HK-2 (cell line): ENCODE data around the gene TRABD.

Source experiments
- DNase-seq: peaks from one replicate; pipeline ENCODE4 v3.0.0-alpha.2; 2018; ENCODE audit not compliant: unreplicated experiment

Gene TRABD

DNA sequence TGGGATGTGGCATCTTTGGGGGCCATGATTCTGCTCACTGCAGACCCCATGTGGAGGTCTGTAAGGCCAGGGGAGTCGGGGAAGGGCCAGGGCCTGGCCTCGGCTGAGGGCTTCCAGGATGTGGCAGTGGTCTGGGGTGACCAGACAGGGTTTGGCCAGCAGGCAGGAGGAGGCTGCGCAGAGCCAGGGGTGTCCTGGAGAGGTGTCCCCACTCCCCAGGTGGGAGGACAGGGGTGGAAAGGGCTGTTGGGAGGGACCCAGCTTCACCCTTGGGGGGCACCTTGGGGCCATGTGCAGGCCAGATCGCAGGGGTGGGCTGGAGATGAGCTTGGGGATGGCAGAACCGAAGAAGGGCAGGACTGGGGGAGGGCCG is 11.7 kb upstream of the TRABD start:
- DNase-seq: no peak

- DNase-seq: no peak
Observed at GRCh38 chr22:50174382-50175190, 11.1 kb upstream of the TRABD start.

GRCh38 chr22:50175191-50175461 is 10.6 kb upstream of the TRABD start:
- DNase-seq: no peak

DNA sequence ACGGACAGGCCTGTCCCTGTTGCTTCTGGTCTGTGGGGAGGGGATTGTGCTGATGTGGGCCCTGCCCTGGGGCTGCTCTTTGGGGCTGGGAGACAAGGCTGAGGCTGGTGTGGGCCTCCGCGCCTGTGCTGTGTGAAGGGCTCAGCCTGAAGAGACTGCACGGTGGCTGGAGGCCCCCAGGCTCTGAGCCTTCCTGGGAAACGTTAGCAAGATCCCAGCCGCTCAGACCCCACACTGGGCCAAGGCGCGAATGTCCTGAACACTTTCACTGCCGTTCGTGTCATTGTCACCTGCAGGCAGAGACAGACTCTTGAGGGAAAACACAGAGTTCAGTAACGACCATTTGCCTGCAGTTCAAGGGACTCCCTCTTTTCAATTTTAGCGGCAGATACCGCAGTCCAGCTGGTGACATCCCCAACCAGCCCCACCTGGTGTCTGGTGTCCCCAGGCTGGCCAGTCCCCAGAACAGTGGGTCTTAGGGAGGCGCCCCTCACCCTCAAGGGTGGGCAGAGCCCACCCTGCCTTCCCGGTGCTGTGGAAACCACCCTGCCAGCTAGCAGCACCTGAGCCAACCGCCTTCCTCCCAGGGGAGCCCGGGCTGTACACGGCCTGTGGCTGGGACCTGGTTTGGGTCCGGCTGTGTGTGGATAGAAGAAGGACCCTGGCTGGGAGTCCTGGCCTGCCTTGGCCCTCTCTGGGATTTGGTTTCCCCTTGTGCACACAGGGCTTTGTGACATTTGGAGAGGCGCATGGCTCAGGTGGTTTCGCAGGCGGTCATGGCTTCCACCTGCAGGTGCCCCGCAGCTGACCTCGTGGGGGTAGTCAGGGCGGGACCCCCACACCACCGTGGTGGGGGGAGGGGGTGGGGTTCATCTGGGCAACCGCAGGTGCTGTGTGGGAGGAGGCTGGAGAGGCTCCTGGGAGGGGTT is 9.5 kb upstream of the TRABD start:
- no peak for DNase-seq

DNA sequence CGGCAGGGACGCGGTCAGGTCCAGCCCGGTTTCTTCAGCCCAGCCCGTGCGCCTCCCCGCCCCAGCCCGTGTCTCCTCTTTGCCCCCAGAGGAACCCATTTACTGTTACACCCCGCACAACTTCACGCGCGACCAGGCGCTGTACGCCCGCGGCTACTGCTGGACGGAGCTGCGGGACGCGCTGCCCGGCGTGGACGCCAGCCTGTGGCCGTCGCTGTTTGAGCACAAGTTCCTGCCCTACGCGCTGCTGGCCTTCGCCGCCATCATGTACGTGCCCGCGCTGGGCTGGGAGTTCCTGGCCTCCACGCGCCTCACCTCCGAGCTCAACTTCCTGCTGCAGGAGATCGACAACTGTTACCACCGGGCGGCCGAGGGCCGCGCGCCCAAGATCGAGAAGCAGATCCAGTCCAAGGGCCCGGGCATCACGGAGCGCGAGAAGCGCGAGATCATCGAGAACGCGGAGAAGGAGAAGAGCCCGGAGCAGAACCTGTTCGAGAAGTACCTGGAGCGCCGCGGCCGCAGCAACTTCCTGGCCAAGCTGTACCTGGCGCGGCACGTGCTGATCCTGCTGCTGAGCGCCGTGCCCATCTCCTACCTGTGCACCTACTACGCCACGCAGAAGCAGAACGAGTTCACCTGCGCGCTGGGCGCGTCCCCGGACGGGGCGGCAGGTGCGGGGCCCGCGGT is 8.7 kb upstream of the TRABD start:
- DNase-seq: no peak

DNA sequence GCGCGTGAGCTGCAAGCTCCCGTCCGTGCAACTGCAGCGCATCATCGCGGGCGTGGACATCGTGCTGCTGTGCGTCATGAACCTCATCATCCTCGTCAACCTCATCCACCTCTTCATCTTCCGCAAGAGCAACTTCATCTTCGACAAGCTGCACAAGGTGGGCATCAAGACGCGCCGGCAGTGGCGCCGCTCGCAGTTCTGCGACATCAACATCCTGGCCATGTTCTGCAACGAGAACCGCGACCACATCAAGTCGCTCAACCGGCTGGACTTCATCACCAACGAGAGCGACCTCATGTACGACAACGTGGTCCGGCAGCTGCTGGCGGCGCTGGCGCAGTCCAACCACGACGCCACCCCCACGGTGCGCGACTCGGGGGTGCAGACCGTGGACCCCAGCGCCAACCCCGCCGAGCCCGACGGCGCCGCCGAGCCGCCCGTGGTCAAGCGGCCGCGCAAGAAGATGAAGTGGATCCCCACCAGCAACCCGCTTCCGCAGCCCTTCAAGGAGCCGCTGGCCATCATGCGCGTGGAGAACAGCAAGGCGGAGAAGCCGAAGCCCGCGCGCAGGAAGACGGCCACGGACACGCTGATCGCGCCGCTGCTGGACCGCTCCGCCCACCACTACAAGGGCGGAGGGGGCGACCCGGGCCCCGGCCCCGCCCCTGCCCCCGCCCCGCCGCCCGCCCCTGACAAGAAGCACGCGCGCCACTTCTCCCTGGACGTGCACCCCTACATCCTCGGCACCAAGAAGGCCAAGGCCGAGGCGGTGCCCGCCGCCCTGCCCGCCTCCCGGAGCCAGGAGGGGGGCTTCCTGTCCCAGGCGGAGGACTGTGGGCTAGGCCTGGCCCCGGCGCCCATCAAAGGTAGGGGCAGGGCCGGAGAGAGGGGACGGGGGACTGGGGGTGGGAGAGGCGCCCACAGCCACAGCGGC is 7.9 kb upstream of the TRABD start:
- DNase-seq: no peak

GRCh38 chr22:50178471-50178864 is 7.2 kb upstream of the TRABD start:
- DNase-seq: no peak

DNA sequence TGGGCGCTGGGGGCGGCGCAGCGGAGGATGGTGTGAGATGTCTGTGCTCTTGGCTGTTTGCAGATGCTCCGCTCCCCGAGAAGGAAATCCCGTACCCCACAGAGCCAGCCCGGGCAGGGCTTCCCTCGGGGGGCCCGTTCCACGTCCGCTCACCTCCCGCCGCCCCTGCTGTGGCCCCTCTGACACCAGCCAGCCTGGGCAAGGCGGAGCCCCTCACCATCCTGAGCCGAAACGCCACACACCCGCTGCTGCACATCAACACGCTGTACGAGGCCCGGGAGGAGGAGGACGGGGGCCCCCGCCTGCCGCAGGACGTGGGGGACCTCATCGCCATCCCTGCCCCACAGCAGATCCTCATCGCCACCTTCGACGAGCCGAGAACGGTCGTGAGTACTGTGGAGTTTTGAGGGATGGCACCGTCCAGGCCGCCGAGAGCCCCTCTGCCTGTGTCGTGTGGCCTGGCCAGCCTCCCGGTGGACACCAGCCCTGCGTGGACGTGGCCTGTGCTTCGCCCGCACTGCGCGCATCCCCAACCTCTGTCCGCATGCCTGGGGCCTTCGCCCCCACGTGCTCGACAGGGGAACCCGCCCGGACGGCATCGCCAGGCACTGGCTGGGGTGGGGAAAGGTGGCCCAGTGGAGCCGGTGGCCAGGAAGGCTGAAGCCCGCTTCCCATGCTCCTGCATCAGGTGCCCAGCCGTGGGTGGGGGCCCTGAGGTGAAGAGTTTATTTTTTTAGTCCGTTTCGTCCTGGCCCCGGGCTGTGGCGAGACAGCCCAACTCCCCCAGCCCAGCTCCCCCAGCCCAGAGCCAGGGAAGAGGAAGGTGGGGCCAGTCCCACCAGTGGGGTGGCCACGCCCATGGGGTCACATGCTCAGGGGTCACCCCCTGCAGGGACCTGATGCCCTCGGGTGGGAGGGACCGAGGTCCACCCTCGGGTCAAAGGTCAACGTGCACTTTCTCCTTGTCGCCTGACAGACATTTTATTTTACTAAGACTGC is 6.5 kb upstream of the TRABD start:
- no peak for DNase-seq

- DNase-seq: no peak
Observed at GRCh38 chr22:50179937-50180726, 5.6 kb upstream of the TRABD start.

- no peak for DNase-seq
Observed at GRCh38 chr22:50180727-50181521, 4.8 kb upstream of the TRABD start.

DNA sequence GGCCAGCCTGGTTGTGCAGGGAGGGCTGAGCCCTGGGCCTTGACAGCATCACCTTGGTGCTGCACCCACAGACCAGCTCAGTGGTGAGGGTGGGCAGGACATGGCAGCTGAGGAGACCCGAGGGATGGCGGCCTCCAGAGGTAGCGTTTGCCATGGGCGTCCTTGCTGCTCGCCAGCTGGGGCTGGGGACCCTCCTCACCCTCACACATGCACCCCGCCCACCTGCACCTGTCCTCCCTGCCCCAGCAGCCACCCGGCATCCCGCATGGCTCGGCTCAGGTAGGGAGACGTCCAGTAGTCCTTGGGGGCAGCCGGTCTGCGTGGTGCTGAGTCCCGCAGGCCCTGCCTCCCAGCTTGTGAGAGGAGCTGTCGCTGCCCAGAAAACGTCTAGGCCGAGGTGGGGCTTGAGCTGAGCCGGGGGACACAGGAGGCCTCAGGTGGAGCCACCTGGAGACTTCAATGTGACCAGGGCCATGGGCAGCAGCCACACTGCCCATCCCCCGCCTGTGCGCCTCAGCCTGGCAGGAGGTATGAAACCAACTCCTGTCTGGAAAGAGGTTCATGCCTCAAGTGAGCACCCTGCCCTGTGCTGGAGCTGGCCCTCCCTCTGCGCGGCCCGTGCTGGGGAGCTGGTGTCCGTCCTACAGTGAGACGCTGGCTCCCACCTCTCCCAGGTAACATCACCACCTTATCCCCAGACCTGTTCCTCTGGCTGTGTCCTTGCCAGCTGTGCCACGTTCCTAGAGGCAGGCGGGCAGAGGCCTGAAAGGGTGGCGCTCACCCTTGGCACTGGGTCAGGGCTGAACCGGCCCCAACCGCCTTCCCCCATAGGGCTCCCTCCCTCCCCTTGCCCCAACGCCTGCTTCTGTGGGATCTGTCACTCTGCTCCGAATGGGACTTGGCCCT is 3.3 kb upstream of the TRABD start:
- no peak for DNase-seq

GRCh38 chr22:50183141-50183971 is 2.4 kb upstream of the TRABD start:
- DNase-seq: no peak

DNA sequence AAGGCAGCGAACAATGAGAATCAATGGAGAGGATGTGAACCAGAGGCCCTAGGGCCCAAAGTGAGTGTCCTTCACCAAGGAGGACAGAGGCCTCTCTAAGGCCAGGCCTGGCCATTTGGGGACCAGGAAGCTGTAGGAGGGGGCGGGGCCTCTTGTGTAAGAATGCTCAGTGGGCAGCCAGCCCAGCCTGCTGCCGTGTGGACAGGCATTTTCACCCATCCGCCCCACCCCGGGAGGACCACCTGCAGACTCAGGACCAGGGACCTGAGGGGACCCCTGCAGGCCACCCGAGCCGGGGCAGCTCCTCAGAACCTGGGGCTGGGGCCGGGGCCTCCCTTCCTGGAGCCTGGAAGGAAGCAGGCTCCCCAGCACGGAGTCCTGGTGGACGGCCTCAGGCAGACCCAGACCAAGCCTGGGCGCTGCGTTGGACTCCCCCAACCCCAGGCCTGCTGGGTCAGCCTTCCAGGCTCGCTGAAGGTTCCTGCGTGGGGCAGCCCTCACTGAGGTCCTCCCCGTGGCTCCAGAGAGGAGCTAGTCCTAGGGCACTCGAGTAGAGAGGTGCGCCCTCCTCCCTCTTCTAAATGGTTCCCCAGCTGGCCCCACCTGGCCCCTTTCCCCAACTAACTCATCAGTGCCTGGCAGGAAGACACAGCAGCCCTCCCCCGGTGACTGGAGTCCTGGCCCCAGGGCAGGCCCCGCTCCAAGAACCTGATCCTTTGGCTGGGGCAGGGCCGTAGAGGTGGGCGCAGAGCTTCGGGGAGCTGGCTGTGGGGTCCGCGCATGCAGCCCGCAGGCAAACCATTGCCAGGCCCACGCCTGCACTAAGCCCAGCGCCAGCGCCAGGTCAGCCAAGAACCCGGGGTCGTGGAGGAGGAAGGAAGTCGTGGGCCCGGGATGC is 1.5 kb upstream of the TRABD start:
- DNase-seq: no peak

- DNase-seq: no peak
Observed at GRCh38 chr22:50184902-50185374, 775 bp upstream of the TRABD start.

DNA sequence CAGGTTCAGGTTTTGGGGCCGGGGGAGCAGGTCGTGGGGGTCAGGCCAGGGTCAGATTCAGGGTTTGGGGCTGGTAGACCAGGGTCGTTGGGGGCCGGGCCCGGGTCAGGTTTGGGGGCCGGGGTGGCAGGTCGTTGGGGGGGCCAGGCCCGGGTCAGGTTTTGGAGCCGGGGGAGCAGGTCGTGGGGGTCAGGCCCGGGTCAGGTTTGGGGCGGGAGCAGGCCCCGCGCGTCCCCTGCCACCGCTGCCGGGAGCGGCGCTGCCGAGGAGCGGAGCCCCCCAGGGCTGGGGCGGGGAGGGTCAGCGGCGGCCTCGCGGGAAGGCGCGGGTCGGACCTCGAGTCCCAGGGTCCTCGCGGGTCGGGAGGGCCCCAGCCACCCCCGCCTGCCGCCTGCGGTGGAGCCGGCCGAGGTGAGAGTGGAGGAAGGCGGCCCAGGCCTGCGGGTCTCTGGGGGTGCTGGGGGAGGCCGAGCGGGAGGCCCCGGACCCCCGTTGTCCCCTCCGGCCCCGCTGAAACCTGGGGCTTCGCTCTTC is 535 bp downstream of the TRABD start:
- DNase-seq: no peak
